Measurements from ENCODE around the gene CS.
"Not testable (repeated sequence)": the region's sequence is repeated elsewhere in the genome, so short reads cannot be mapped to it uniquely, and the experiment has no call there.

The CS gene

DNA sequence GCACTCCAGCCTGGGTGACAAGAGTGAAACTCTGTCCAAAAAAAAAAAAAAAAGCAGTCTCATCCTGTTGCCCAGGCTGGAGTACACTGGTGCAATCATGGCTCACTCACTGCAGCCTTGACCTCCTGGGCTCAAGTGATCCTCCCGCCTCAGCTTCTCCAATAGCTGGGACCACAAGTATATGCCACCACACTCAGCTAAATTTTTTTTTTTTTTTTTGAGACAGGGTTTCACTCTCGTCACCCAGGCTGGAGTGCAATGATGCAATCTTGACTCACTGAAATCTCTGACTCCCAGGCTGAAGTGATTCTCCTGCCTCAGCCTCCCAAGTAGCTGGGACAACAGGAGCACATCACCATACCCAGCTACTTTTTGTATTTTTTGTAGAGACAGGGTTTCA, 20.9 kb upstream of the CS start:
- DNase-seq (ENCODE audit: low read depth in 2 of 2): no peak

- no peak for DNase-seq (ENCODE audit: low read depth in 2 of 2)
Measured at GRCh38 chr12:56317675-56318074, 17.5 kb upstream of the CS start.

GRCh38 chr12:56315622-56316473, 15.7 kb upstream of the CS start, which contains the start of gene CNPY2:
Gene CNPY2 (minus strand): TSS chr12:56315988. CDS start chr12:56315217, 771 bp downstream.
- peak; percentile 89 to 95 for DNase-seq (ENCODE audit: low read depth in 2 of 2)

- DNase-seq (ENCODE audit: low read depth in 2 of 2): no peak
Measured at GRCh38 chr12:56315249-56315621, 15.1 kb upstream of the CS start.

- no peak for DNase-seq (ENCODE audit: low read depth in 2 of 2)
Measured at GRCh38 chr12:56311003-56311402, 10.9 kb upstream of the CS start.

- no peak for DNase-seq (ENCODE audit: low read depth in 2 of 2)
Measured at GRCh38 chr12:56308714-56309113, 8.6 kb upstream of the CS start.

- DNase-seq (ENCODE audit: low read depth in 2 of 2): no peak
Measured at GRCh38 chr12:56307221-56307965, 7.3 kb upstream of the CS start.

GRCh38 chr12:56304872-56305590, 4.9 kb upstream of the CS start:
- no peak for DNase-seq (ENCODE audit: low read depth in 2 of 2)

- DNase-seq (ENCODE audit: low read depth in 2 of 2): no peak
Measured at GRCh38 chr12:56304276-56304675, 4.1 kb upstream of the CS start.

DNA sequence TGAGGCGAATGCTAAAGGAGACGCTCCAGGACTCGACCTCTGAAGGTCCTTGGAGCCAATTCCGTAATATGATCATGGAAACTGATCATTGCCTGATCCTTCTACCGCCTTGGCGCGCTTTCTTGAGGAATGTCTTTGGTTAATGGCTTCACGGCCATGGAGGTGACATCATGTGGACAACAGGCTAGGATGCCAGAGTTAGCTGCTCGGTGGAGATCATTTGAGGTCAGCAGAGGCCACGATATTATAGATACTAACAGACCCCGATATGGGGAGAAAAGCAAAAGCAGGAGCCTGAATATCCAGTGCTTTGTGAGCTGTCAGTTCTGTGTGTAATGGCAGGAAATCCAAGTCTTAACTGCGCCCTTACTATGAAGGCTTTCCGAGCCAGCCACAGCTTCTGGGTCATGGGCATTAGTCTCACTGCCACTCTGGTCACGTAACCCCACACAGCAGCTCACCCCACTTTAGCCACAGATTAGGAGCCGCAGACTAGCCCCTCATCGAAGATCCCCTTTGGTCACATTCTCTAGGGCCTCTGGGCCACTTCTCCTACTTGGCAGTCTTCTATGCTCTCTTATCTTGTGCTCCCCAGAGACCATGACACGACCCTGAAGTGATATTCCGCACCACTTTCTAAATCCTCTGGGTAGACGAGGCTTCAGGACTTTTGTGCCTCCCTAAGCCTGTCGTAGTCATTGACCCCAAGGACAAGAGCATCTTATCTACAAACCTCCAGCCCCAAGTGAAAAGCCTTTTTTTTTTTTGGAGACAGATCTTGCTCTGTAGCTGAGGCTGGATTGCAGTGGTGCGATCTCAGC, 724 bp upstream of the CS start:
- no peak for DNase-seq (ENCODE audit: low read depth in 2 of 2)

DNA sequence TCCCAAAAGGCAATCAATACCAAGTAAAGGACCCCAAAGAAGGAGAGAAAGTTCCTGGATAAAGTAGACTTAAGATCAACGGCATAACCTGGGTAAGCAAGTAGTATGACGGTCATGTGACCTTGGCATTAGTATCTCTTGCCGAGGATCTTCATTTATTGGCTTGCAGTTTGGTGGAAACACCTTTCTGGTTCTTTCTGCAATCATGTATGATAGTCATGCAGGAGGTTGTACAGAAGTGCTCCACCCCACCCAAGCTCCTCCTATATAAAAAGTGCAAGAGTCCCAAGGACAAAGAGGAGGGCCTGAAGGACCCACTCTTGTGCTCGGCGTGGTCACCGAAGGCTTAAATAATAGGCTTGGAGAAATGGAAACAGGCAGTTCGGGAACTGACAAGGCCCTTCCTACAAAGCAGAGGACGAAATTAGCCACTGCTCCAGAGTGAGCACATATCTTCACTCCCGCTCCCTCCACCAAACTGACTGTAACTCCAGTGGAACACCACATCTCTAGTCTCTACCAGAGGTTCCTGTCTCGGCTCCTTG, 750 bp downstream of the CS start:
- no peak for DNase-seq (ENCODE audit: low read depth in 2 of 2)

DNA sequence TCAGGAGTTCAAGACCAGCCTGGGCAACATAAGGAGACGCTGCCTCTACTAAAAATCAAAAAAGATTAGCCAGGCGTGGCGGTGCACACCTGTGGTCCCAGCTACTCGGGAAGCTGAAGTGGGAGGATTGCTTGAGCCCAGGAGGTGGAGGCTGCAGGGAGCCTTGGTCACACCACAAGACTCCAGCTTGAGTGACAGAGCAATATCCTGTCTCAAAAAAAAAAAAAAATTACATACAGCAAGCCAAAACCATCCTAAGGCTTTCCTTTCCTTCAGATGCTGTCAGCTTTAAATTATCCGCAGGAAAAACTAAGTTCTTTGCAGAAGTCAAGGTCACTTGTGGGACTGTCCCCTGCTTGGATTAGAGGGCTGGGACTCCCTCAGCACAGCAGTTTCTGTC, 1.3 kb downstream of the CS start:
- no peak for DNase-seq (ENCODE audit: low read depth in 2 of 2)

DNA sequence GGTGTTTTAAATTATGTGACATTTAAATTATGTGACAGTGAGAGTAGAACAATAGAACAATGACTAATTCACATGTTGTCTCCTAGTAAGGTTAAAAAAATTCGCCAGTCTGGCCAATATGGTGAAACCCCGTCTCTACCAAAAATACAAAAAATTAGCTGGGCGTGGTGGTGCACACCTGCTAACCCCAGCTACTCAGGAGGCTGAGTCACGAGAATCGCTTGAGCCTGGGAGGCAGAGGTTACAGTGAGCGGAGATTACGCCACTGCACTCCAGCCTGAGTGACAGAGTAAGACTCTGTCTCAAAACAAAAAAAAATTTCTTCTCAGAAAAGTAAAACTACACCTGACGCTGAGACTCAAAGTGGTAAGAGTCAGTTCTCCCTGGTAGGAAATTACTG, 2.7 kb downstream of the CS start:
- DNase-seq (ENCODE audit: low read depth in 2 of 2): no peak

DNA sequence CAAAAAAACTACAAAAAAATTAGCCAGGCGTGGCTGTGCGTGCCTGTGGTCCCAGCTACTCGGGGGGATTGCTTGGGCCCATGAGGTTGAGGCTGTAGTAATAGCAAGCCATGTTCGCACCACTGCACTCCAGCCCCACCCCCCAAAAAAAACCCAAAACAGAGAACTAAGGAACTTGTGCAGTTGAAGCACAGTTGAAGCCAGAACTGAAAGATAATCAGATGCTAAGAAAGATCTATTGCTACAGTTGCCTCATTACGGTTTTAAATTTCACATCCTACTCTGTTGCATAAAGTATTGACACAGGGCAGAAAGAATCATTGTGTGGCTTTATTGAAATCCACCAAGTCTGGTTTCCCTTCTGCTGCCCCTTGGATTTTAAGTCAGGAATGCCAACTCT, 3.8 kb downstream of the CS start:
- DNase-seq (ENCODE audit: low read depth in 2 of 2): no peak

GRCh38 chr12:56293795-56294194, 6.3 kb downstream of the CS start:
- DNase-seq (ENCODE audit: low read depth in 2 of 2): no peak

DNA sequence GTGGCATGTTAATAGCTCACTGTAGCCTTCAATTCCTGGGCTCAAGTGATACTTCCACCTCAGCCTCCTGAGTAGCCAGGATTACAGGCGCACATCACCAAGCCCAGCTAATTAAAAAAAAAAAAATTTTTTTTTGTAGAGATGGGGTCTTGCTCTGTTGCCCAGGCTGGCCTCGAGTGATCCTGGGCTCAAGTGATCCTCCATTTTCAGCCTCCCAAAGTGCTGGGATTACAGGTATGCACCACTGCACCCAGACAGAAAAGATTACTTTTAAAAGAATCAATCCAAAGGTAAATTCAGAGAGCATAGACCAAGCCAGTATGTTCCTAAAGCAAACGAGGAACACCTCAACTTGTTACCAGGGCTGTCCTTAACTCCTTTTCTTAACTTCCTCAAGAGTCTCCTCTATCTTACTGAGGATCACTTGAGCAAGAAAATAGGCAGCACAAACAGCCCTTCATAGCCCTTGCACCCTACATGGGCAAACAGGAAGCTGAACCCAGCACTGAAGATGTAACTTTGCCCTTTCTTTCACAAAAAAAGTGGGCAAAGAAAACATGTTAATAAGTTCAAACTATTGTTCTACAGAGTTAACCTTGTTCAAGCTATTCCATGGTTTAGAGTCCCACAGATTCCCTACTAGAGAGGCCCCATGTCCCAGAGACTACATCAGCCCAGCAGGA, 11.3 kb downstream of the CS start:
- DNase-seq (ENCODE audit: low read depth in 2 of 2): no peak

- no peak for DNase-seq (ENCODE audit: low read depth in 2 of 2)
Measured at GRCh38 chr12:56286044-56286830, 13.9 kb downstream of the CS start.

DNA sequence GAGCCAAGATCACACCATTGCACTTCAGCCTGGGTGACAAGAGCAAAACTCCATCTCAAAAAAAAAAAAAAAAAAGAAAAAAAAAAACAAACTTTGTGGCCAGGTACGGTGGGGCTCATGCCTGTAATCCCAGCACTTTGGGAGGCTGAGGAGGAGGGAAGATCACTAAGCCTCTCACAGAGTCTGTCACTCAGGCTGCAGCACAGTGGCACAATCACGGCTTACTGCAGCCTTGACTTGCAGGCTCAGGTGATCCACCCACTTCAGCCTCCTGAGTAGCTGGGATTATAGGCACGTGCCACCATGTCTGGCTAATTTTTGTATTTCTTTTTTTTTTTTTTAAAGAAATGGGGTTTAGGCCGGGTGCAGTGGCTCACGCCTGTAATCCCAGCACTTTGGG, 15.9 kb downstream of the CS start:
- not testable (repeated sequence) for DNase-seq (ENCODE audit: low read depth in 2 of 2)

- no peak for DNase-seq (ENCODE audit: low read depth in 2 of 2)
Measured at GRCh38 chr12:56282579-56282978, 17.6 kb downstream of the CS start.

GRCh38 chr12:56282030-56282429, 18.1 kb downstream of the CS start:
- DNase-seq (ENCODE audit: low read depth in 2 of 2): no peak
